Suprapubic skin (tissue), 3 donors: ENCODE results near the gene OMG.

ENCODE experiments used
- POLR2AphosphoS5 ChIP-seq, 3 donors: sonication (generic); formaldehyde crosslinking; IDR thresholded peaks; one replicate each; pipeline ENCODE4 v1.6.1; 2017; ENCODE audit warnings: antibody characterized with exemption in 3 of 3
- TF ChIP-seq, protein P1 (sequence below), 2 donors: fragments of 200-600 bp in 1 of 2; fragments of 450-650 bp in 1 of 2; sonication (generic) in 1 of 2; IDR thresholded peaks; one replicate each; pipeline ENCODE4 v1.5.1; 2016 to 2019; ENCODE audit warnings: antibody characterized with exemption in 2 of 2, mild to moderate bottlenecking in 1 of 2, moderate library complexity in 1 of 2

GRCh38 chr17:31269578-31269983, 27.5 kb downstream of the OMG start:
- TF ChIP-seq, protein P1, sequence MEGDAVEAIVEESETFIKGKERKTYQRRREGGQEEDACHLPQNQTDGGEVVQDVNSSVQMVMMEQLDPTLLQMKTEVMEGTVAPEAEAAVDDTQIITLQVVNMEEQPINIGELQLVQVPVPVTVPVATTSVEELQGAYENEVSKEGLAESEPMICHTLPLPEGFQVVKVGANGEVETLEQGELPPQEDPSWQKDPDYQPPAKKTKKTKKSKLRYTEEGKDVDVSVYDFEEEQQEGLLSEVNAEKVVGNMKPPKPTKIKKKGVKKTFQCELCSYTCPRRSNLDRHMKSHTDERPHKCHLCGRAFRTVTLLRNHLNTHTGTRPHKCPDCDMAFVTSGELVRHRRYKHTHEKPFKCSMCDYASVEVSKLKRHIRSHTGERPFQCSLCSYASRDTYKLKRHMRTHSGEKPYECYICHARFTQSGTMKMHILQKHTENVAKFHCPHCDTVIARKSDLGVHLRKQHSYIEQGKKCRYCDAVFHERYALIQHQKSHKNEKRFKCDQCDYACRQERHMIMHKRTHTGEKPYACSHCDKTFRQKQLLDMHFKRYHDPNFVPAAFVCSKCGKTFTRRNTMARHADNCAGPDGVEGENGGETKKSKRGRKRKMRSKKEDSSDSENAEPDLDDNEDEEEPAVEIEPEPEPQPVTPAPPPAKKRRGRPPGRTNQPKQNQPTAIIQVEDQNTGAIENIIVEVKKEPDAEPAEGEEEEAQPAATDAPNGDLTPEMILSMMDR (IDR thresholded peaks at IDR 0.05), result no peak
- no peak for TF ChIP-seq POLR2AphosphoS5 (IDR thresholded peaks at IDR 0.05)
